NT2/D1 (cell line): ENCODE results near the gene EPHA2.

Experiments used
- DNase-seq: peaks from one replicate; pipeline ENCODE4 v3.0.0-alpha.2; 2011; ENCODE audit warnings: low read depth, low spot score
- H3K27me3 ChIP-seq: 2 replicates; pipeline ENCODE4 v1.6.0; 2011; ENCODE audit warnings: mild to moderate bottlenecking; ENCODE audit not compliant: insufficient read length, insufficient read depth
- H3K36me3 ChIP-seq: 2 replicates; pipeline ENCODE4 v1.6.1; 2011; ENCODE audit warnings: mild to moderate bottlenecking, low read length, mixed read lengths; ENCODE audit not compliant: insufficient read depth, insufficient read length
- H3K4me1 ChIP-seq: 2 replicates; pipeline ENCODE4 v1.5.1; 2011; ENCODE audit not compliant: insufficient read depth, insufficient read length
- H3K4me3 ChIP-seq: 2 replicates; pipeline ENCODE4 v1.5.1; 2011; ENCODE audit warnings: low read depth; ENCODE audit not compliant: insufficient read length
- H3K9ac ChIP-seq: 2 replicates; pipeline ENCODE4 v1.6.0; 2011; ENCODE audit warnings: low read depth; ENCODE audit not compliant: insufficient read length
- H3K9me3 ChIP-seq: 2 replicates; pipeline ENCODE4 v1.5.1; 2011; ENCODE audit warnings: mild to moderate bottlenecking, low read length; ENCODE audit not compliant: insufficient read depth
- SUZ12 ChIP-seq: IDR thresholded peaks from 2 replicates; pipeline ENCODE4 v1.6.1; 2011; ENCODE audit not compliant: insufficient read length, insufficient read depth; ENCODE audit errors: extremely low read depth
- YY1 ChIP-seq: IDR thresholded peaks from 2 replicates; pipeline ENCODE4 v1.6.1; 2011; ENCODE audit not compliant: insufficient read length, insufficient read depth
- ZNF274 ChIP-seq: IDR thresholded peaks from 2 replicates; pipeline ENCODE4 v1.6.1; 2011; ENCODE audit warnings: mild to moderate bottlenecking, low read depth, low read length

Gene EPHA2

DNA sequence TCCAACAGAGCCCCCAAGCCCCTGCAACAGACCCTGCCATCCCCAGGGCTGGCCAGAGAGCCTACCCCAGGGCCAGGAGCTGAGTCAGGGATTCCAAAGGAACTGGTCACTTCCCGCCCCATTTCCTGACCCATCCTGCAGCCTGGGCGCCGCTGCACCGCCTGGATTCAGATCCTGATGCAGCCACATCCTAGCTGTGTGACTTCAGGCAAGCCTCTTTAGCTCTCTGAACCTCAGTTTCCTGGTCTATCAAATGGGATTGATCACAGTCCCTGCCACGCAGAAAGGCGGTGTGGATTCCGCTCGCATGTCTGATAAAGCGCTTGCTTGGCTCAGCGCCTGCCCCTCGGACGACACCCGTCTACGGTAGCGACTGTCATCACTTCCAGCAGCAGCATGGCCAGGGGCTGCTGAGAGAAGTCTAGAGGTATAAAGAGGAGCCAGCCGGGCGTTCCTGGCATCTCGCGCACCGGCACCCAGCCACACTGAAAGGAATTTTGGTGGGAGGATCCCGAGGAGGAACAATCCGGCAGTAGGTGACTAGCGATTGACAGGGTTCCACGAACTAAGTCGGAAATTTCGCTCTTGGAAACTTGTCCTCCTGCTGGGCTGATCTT is 10.1 kb downstream of the EPHA2 start:
- H3K36me3 ChIP-seq, result peaks cover 83% of the 10 kb centered on the region
- no peaks in the 10 kb centered on the region for H3K27me3 ChIP-seq
- peaks cover 40% of the 10 kb centered on the region for H3K4me1 ChIP-seq
- H3K9me3 ChIP-seq, result no peaks in the 10 kb centered on the region
- H3K9ac ChIP-seq, result peak overlapping the region; percentile 46
- DNase-seq, result no peak
- peak overlapping the region; percentile 6 for H3K4me3 ChIP-seq
- TF ChIP-seq SUZ12 (no peak), YY1 (no peak), ZNF274 (no peak)

- no peak for TF ChIP-seq SUZ12
- TF ChIP-seq ZNF274, result no peak
- no peak for TF ChIP-seq YY1
- DNase-seq, result no peak
- Histone ChIP-seq H3K27me3 (no peaks in the 10 kb centered on the region), H3K4me1 (peaks cover 37% of the 10 kb centered on the region), H3K9ac (peak overlapping the region; percentile 46), H3K4me3 (no peak overlapping the region), H3K9me3 (no peaks in the 10 kb centered on the region), H3K36me3 (peaks cover 79% of the 10 kb centered on the region)
Observed at GRCh38 chr1:16145030-16145661, 10.7 kb downstream of the EPHA2 start.

- DNase-seq, result no peak
- Histone ChIP-seq H3K4me1 (peaks cover 40% of the 10 kb centered on the region), H3K4me3 (no peak overlapping the region)
Observed at GRCh38 chr1:16144325-16145029, 11.4 kb downstream of the EPHA2 start.

DNA sequence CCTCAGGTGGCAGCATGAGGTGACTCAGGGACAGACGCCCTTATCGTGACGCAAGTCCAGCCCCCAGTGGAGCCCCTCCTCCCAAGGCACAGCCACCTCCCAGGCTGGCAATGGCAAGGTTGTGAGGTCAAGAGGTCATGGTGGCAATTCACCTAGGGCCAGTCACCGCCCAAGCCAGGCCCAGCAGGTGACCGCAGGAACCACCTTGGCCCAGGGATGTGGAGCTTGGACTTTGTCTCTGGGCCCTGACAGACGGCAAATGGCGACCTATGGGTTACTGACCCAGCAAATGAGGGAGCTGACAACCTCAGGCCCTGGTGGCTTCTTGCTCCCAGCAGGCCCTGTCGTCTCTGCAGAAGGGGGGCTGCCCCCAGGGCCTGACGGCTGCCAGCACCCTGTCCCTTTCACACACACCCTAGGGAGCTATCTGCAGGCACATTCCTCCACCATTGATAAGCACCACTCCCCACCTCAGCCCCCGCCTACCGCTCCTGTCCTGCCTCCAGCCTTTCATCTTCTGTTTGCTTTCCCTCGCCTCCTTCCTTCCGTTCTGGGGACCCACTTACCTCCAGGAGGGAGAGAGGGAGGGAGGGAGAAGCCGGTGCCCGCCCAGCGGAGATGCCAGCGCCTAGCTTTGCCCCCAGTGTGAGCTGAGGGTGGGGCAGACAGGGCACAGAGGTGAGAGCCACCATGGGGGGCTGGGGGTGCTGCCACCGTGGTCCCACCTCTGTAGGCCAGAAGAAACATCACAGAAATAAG is 12.1 kb downstream of the EPHA2 start:
- Histone ChIP-seq H3K27me3 (no peaks in the 10 kb centered on the region), H3K9me3 (no peaks in the 10 kb centered on the region), H3K4me3 (no peak overlapping the region), H3K9ac (no peak overlapping the region), H3K36me3 (peaks cover 78% of the 10 kb centered on the region), H3K4me1 (peaks cover 47% of the 10 kb centered on the region)
- no peak for TF ChIP-seq YY1
- TF ChIP-seq ZNF274, result no peak
- no peak for TF ChIP-seq SUZ12
- no peak for DNase-seq

More at GRCh38 chr1:16144325-16145029, 11.4 kb downstream of the EPHA2 start:
- Histone ChIP-seq H3K9ac (peak overlapping the region; percentile 52), H3K27me3 (no peaks in the 10 kb centered on the region), H3K36me3 (peaks cover 78% of the 10 kb centered on the region), H3K9me3 (no peaks in the 10 kb centered on the region)
- TF ChIP-seq YY1, result no peak
- TF ChIP-seq SUZ12, result no peak
- no peak for TF ChIP-seq ZNF274

GRCh38 chr1:16143005-16143565 is 12.8 kb downstream of the EPHA2 start:
- TF ChIP-seq ZNF274 (no peak), YY1 (no peak), SUZ12 (no peak)
- peaks cover 48% of the 10 kb centered on the region for H3K4me1 ChIP-seq
- H3K27me3 ChIP-seq, result no peaks in the 10 kb centered on the region
- peaks cover 78% of the 10 kb centered on the region for H3K36me3 ChIP-seq
- no peak overlapping the region for H3K4me3 ChIP-seq
- H3K9me3 ChIP-seq, result no peaks in the 10 kb centered on the region
- DNase-seq, result no peak
- H3K9ac ChIP-seq, result no peak overlapping the region

GRCh38 chr1:16142383-16142995 is 13.4 kb downstream of the EPHA2 start:
- no peak for DNase-seq
- Histone ChIP-seq H3K36me3 (peaks cover 78% of the 10 kb centered on the region), H3K4me1 (peaks cover 46% of the 10 kb centered on the region), H3K9me3 (no peaks in the 10 kb centered on the region), H3K27me3 (no peaks in the 10 kb centered on the region), H3K9ac (no peak overlapping the region), H3K4me3 (no peak overlapping the region)
- no peak for TF ChIP-seq ZNF274
- TF ChIP-seq YY1, result no peak
- TF ChIP-seq SUZ12, result no peak
